ENCODE results near the gene SLC2A4RG.

- TF ChIP-seq CTCF (IDR thresholded peaks at IDR 0.05) (no peak), POLR2A (IDR thresholded peaks at IDR 0.05) (no peak)
Observed at GRCh38 chr20:63747622-63748069, 8.1 kb downstream of the SLC2A4RG start.
